Endothelial cell of umbilical vein (primary cell): ENCODE results near the gene GNPTAB.

Experiments used
- EZH2 ChIP-seq: IDR thresholded peaks from 2 replicates; pipeline ENCODE4 v1.6.1; 2012; ENCODE audit warnings: borderline replicate concordance, low read depth, mild to moderate bottlenecking, moderate library complexity, low read length, inconsistent platforms; ENCODE audit not compliant: severe bottlenecking
- FOS ChIP-seq: IDR thresholded peaks from 2 replicates; pipeline ENCODE4 v1.6.1; 2011; ENCODE audit warnings: mild to moderate bottlenecking, low read length, moderate library complexity, borderline replicate concordance; ENCODE audit not compliant: insufficient read depth
- GATA2 ChIP-seq: IDR thresholded peaks from 2 replicates; pipeline ENCODE4 v1.7.0; 2011; ENCODE audit warnings: low read depth, mild to moderate bottlenecking, moderate library complexity, mixed read lengths, low read length; ENCODE audit not compliant: insufficient read length, insufficient read depth
- JUN ChIP-seq: IDR thresholded peaks from 2 replicates; pipeline ENCODE4 v1.6.1; 2011; ENCODE audit warnings: borderline replicate concordance, low read depth; ENCODE audit not compliant: insufficient read length, insufficient read depth
- MYC ChIP-seq: IDR thresholded peaks from one replicate; pipeline ENCODE4 v1.6.1; 2011; ENCODE audit warnings: mild to moderate bottlenecking, low read depth, low read length
- POLR2A ChIP-seq: IDR thresholded peaks from 2 replicates; pipeline ENCODE4 v1.6.1; 2012; ENCODE audit warnings: low read depth, mild to moderate bottlenecking, control low read depth, low read length
- POLR2AphosphoS5 ChIP-seq: IDR thresholded peaks from 2 replicates; pipeline ENCODE4 v1.6.1; 2012; ENCODE audit warnings: low read depth, mild to moderate bottlenecking, control low read depth, low read length, moderate library complexity; ENCODE audit not compliant: insufficient read depth
- TF ChIP-seq, protein P1 (sequence below), 2 donors: IDR thresholded peaks; 1 replicate in 1 of 2; 2 replicates in 1 of 2; pipeline ENCODE4 v1.5.1; 2011; ENCODE audit warnings: low read length in 2 of 2, mild to moderate bottlenecking in 2 of 2, moderate library complexity in 2 of 2, control low read depth in 1 of 2, inconsistent platforms in 1 of 2, low read depth in 1 of 2; ENCODE audit not compliant: insufficient read depth in 1 of 2; ENCODE audit errors: extremely low read depth in 1 of 2
- TF ChIP-seq, protein P2 (sequence below): IDR thresholded peaks from 2 replicates; pipeline ENCODE4 v1.6.1; 2011; ENCODE audit not compliant: insufficient read depth, insufficient read length

DNA sequence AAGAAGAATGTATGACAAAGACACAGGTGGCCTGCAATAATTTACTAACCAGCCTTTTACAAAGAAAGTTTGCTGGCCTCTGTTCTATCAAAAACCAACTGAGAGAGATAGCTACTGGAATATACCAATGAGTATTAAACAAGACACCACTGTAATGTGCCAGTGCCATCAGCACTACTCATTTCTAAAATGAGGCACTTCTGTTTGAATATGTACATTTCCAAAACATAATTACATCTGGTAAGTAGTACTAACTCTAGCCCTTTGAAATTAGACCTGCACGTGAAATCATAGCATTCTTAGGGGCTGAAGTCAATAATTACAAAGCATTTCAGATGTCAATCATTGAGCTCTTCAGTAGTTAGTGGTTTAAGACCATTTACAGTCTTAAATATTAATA lies 84.6 kb downstream of the GNPTAB start:
- TF ChIP-seq, protein P1, sequence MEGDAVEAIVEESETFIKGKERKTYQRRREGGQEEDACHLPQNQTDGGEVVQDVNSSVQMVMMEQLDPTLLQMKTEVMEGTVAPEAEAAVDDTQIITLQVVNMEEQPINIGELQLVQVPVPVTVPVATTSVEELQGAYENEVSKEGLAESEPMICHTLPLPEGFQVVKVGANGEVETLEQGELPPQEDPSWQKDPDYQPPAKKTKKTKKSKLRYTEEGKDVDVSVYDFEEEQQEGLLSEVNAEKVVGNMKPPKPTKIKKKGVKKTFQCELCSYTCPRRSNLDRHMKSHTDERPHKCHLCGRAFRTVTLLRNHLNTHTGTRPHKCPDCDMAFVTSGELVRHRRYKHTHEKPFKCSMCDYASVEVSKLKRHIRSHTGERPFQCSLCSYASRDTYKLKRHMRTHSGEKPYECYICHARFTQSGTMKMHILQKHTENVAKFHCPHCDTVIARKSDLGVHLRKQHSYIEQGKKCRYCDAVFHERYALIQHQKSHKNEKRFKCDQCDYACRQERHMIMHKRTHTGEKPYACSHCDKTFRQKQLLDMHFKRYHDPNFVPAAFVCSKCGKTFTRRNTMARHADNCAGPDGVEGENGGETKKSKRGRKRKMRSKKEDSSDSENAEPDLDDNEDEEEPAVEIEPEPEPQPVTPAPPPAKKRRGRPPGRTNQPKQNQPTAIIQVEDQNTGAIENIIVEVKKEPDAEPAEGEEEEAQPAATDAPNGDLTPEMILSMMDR (IDR thresholded peaks at IDR 0.05; ENCODE audit: extremely low read depth in 1 of 2, insufficient read depth in 1 of 2, low read depth in 1 of 2, low read length in 2 of 2), result no peak
- no peak for TF ChIP-seq POLR2AphosphoS5
- no peak for TF ChIP-seq EZH2
- TF ChIP-seq POLR2A, result no peak
- TF ChIP-seq, protein P2, sequence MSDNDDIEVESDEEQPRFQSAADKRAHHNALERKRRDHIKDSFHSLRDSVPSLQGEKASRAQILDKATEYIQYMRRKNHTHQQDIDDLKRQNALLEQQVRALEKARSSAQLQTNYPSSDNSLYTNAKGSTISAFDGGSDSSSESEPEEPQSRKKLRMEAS, result no peak
- no peak for TF ChIP-seq MYC
- no peak for TF ChIP-seq GATA2
- TF ChIP-seq FOS, result no peak
- no peak for TF ChIP-seq JUN
